Measurements from ENCODE around the gene BPIFB2.
"Not testable (repeated sequence)": the region's sequence is repeated elsewhere in the genome, so short reads cannot be mapped to it uniquely, and the experiment has no call there.

The BPIFB2 gene

GRCh38 chr20:32971703-32972161 is 35.8 kb upstream of the BPIFB2 start:
- no peak for DNase-seq

GRCh38 chr20:32972181-32973076 is 35.1 kb upstream of the BPIFB2 start:
- DNase-seq: peak; percentile 32 to 50

- DNase-seq: no peak
These were observed 34.3 kb upstream of the BPIFB2 start for GRCh38 chr20:32973077-32973717.

GRCh38 chr20:32974204-32975064 is 33.1 kb upstream of the BPIFB2 start:
- DNase-seq: not testable (repeated sequence)

GRCh38 chr20:32975121-32975520 is 32.4 kb upstream of the BPIFB2 start:
- DNase-seq: not testable (repeated sequence)

- DNase-seq: no peak
These were observed 31.5 kb upstream of the BPIFB2 start for GRCh38 chr20:32975698-32976674.

- no peak for DNase-seq
These were observed 30.8 kb upstream of the BPIFB2 start for GRCh38 chr20:32976746-32977145.

GRCh38 chr20:32977281-32978008 is 30.1 kb upstream of the BPIFB2 start:
- DNase-seq: no peak

- no peak for DNase-seq
These were observed 29.5 kb upstream of the BPIFB2 start for GRCh38 chr20:32978009-32978335.

GRCh38 chr20:32979201-32979998 is 28.1 kb upstream of the BPIFB2 start:
- no peak for DNase-seq

GRCh38 chr20:32980131-32980941 is 27.2 kb upstream of the BPIFB2 start:
- DNase-seq: no peak

GRCh38 chr20:32980990-32981389 is 26.5 kb upstream of the BPIFB2 start:
- no peak for DNase-seq

- no peak for DNase-seq
These were observed 24.7 kb upstream of the BPIFB2 start for GRCh38 chr20:32982617-32983458.

- no peak for DNase-seq
These were observed 23.9 kb upstream of the BPIFB2 start for GRCh38 chr20:32983459-32984112.

GRCh38 chr20:32984196-32984595 is 23.3 kb upstream of the BPIFB2 start:
- no peak for DNase-seq

GRCh38 chr20:32984631-32985354 is 22.7 kb upstream of the BPIFB2 start:
- DNase-seq: no peak

- DNase-seq: no peak
These were observed 21.9 kb upstream of the BPIFB2 start for GRCh38 chr20:32985596-32985995.
